Measurements from ENCODE around the gene ARHGEF18.

The ARHGEF18 gene

GRCh38 chr19:7371001-7371400 lies 22.3 kb downstream of the ARHGEF18 start:
- no peak for DNase-seq (ENCODE audit: low read depth)
- no peak for TF ChIP-seq CTCF (IDR thresholded peaks at IDR 0.05; ENCODE audit: control insufficient read depth, extremely low read depth, insufficient read depth)
- no peak overlapping the region for H3K4me3 ChIP-seq (ENCODE audit: low read depth, low read length)

GRCh38 chr19:7372810-7373209 lies 24.1 kb downstream of the ARHGEF18 start:
- TF ChIP-seq CTCF (IDR thresholded peaks at IDR 0.05; ENCODE audit: control insufficient read depth, extremely low read depth, insufficient read depth): no peak
- no peak for DNase-seq (ENCODE audit: low read depth)
- H3K4me3 ChIP-seq (ENCODE audit: low read depth, low read length): no peak overlapping the region

GRCh38 chr19:7373862-7374261 lies 25.1 kb downstream of the ARHGEF18 start:
- no peak for DNase-seq (ENCODE audit: low read depth)
- no peak overlapping the region for H3K4me3 ChIP-seq (ENCODE audit: low read depth, low read length)
- no peak for TF ChIP-seq CTCF (IDR thresholded peaks at IDR 0.05; ENCODE audit: control insufficient read depth, extremely low read depth, insufficient read depth)

- H3K4me3 ChIP-seq (ENCODE audit: low read depth, low read length): no peak overlapping the region
- DNase-seq (ENCODE audit: low read depth): no peak
- TF ChIP-seq CTCF (IDR thresholded peaks at IDR 0.05; ENCODE audit: control insufficient read depth, extremely low read depth, insufficient read depth): no peak
Measured at GRCh38 chr19:7376151-7376852, 27.6 kb downstream of the ARHGEF18 start.

GRCh38 chr19:7377196-7377595 lies 28.5 kb downstream of the ARHGEF18 start:
- no peak for TF ChIP-seq CTCF (IDR thresholded peaks at IDR 0.05; ENCODE audit: control insufficient read depth, extremely low read depth, insufficient read depth)
- DNase-seq (ENCODE audit: low read depth): no peak
- H3K4me3 ChIP-seq (ENCODE audit: low read depth, low read length): no peak overlapping the region

GRCh38 chr19:7381073-7381390 lies 32.3 kb downstream of the ARHGEF18 start:
- H3K4me3 ChIP-seq (ENCODE audit: low read depth, low read length): no peak overlapping the region
- TF ChIP-seq CTCF (IDR thresholded peaks at IDR 0.05; ENCODE audit: control insufficient read depth, extremely low read depth, insufficient read depth): no peak
- no peak for DNase-seq (ENCODE audit: low read depth)

GRCh38 chr19:7382694-7383093 lies 34.0 kb downstream of the ARHGEF18 start:
- no peak for TF ChIP-seq CTCF (IDR thresholded peaks at IDR 0.05; ENCODE audit: control insufficient read depth, extremely low read depth, insufficient read depth)
- H3K4me3 ChIP-seq (ENCODE audit: low read depth, low read length): no peak overlapping the region
- DNase-seq (ENCODE audit: low read depth): no peak

All from LNCaP clone FGC (cell line).